Uterus (tissue), 4 donors: ENCODE measurements around the gene SF1. TPM values are rescaled to one million over a fixed set of nuclear protein-coding genes. Genes with fewer than 3 reads are reported as not detected.
A peak's percentile ranks its signal among the peaks of the same experiment; 100 is the strongest.

Experiments
- DNase-seq, 2 donors: peaks; one replicate each; pipeline ENCODE4 v3.0.0-alpha.2; 2019 to 2020
- H3K27ac ChIP-seq, 2 donors: fragments of 200-600 bp; sonication (generic); 1 replicate in 1 of 2; 2 replicates in 1 of 2; pipeline ENCODE4 v1.5.1; 2016 to 2018
- H3K27me3 ChIP-seq, 2 donors: fragments of 200-600 bp; sonication (generic); one replicate each; pipeline ENCODE4 v1.5.1; 2018 to 2019; ENCODE audit warnings: control low read depth in 1 of 2
- H3K36me3 ChIP-seq, 2 donors: fragments of 200-600 bp; sonication (generic); one replicate each; pipeline ENCODE4 v1.5.1; 2019; ENCODE audit warnings: control low read depth in 1 of 2
- H3K4me1 ChIP-seq, 2 donors: fragments of 200-600 bp; sonication (generic); one replicate each; pipeline ENCODE4 v1.5.1; 2018 to 2019; ENCODE audit warnings: control low read depth in 1 of 2
- H3K4me3 ChIP-seq, 2 donors: fragments of 200-600 bp; sonication (generic); 1 replicate in 1 of 2; 2 replicates in 1 of 2; pipeline ENCODE4 v1.5.1; 2018 to 2019; ENCODE audit warnings: mild to moderate bottlenecking in 1 of 2
- H3K9me3 ChIP-seq, 2 donors: fragments of 200-600 bp; sonication (generic); one replicate each; pipeline ENCODE4 v1.5.1; 2019; ENCODE audit warnings: control low read depth in 1 of 2
- CTCF ChIP-seq, 4 experiments: fragments of 200-600 bp in 2 of 4; fragments of 450-650 bp in 2 of 4; sonication (generic) in 2 of 4; IDR thresholded peaks; one replicate each; pipeline ENCODE4 v1.5.1; 2016 to 2019; ENCODE audit warnings: antibody characterized with exemption in 4 of 4, mild to moderate bottlenecking in 2 of 4, moderate library complexity in 1 of 4
- POLR2A ChIP-seq, 2 donors: fragments of 450-650 bp; IDR thresholded peaks; one replicate each; pipeline ENCODE4 v1.6.1; 2016; ENCODE audit warnings: antibody characterized with exemption in 2 of 2, mild to moderate bottlenecking in 1 of 2, moderate library complexity in 1 of 2
- intact Hi-C: fragments of 100-400 bp; cut with DNase I; formaldehyde crosslinking; loops from one replicate; pipeline ENCODE4 v1.15.1; 2023; ENCODE audit warnings: low total_unique reads
- total RNA-seq, 4 donors: library from RNA; depleted of rRNA in 3 of 4; stranded (reverse); fragments of >200 nt in 3 of 4; gene quantifications; one replicate each; pipeline versions ENCODE4 v1.1.0 to v1.2.4, GENCODE V29; 2014 to 2023
- donor health status: DM: yes; HTN: yes; CAD: no.

The SF1 gene
- total RNA-seq, 4 donors from 2014 or later, result 62.0 to 374 (median 219) TPM

DNA sequence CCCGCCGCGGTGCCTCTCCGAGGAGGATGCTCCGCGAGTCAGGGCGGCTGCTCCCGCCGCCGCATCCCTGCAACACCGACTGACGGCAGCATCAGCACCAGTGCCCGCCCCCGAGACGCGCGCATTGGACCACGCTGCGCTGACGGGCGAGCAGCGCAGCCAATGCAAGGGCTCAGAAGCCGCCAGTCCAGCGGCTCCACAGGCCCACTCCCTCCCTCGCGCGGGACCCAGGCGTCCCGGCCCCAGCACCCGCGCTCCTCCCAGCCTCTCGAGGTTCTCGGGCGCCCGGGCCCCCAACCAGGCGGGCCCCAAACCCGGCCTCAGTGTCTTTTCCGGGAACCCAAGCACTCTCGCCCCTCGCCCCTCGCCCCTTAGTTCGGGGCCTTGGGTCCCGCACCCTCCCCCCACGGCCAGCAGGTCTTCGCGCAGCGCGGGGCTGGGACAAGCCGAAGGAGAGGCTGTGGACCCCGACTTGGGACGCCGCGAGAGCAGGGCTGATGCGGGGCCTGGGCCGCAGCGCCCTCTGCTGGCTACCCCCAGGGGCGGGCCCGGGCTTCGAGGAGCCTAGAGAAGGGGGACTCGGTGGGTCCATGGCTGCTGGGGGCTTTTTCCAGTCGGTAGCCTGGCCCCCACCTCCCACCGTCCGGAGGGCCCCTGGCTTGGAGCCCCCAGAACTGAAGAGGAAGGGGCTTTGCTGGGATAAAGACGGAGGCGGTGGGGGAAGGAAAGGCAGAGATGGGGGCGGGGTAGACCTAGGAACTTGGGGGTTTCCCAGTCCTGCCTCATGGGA is 55.0 kb downstream of the SF1 start, which contains the start of gene NRXN2:
Gene NRXN2 (minus strand): TSS at position 81 of the 790 bp plus-strand sequence. CDS start 9,498 bp downstream, outside the sequence.
- Histone ChIP-seq H3K36me3 (no peaks in the 10 kb centered on the region), H3K27ac (peak within 1 kb of the TSS; percentile 52 to 74), H3K4me1 (no peaks in the 10 kb centered on the region), H3K4me3 (peak within 1 kb of the TSS; percentile 52 to 71), H3K27me3 (peaks cover 0 to 6% of the 10 kb centered on the region in 2 donors), H3K9me3 (no peaks in the 10 kb centered on the region)
- TF ChIP-seq POLR2A (IDR thresholded peaks at IDR 0.05), result no peak
- TF ChIP-seq CTCF (IDR thresholded peaks at IDR 0.05), result peak; percentile 86 to 99 (median 91)
- intact Hi-C loops, result no loop called here
- DNase-seq, result peak; percentile 76 to 87

- H3K4me3 ChIP-seq, result no peak overlapping the region
- no peak overlapping the region for H3K27ac ChIP-seq
- peaks cover 0 to 6% of the 10 kb centered on the region in 2 donors for H3K27me3 ChIP-seq
- DNase-seq, result no peak
- intact Hi-C loops, result no loop called here
- H3K4me1 ChIP-seq, result no peaks in the 10 kb centered on the region
- H3K36me3 ChIP-seq, result no peaks in the 10 kb centered on the region
- H3K9me3 ChIP-seq, result no peaks in the 10 kb centered on the region
- TF ChIP-seq CTCF (IDR thresholded peaks at IDR 0.05), result no peak
- no peak for TF ChIP-seq POLR2A (IDR thresholded peaks at IDR 0.05)
Measured at GRCh38 chr11:64722141-64723065, 55.9 kb downstream of the SF1 start.

GRCh38 chr11:64721359-64721699 is 57.0 kb downstream of the SF1 start:
- Histone ChIP-seq H3K27me3 (peaks cover 5 to 14% of the 10 kb centered on the region in 2 donors), H3K4me1 (no peaks in the 10 kb centered on the region), H3K4me3 (no peak overlapping the region), H3K9me3 (no peaks in the 10 kb centered on the region), H3K36me3 (no peaks in the 10 kb centered on the region), H3K27ac (no peak overlapping the region)
- TF ChIP-seq POLR2A (IDR thresholded peaks at IDR 0.05), result no peak
- TF ChIP-seq CTCF (IDR thresholded peaks at IDR 0.05), result no peak
- intact Hi-C loops, result no loop called here
- DNase-seq, result no peak

- Histone ChIP-seq H3K4me3 (no peak overlapping the region), H3K27me3 (peaks cover 8 to 17% of the 10 kb centered on the region in 2 donors), H3K9me3 (no peaks in the 10 kb centered on the region), H3K36me3 (no peaks in the 10 kb centered on the region), H3K27ac (no peak overlapping the region), H3K4me1 (no peaks in the 10 kb centered on the region)
- intact Hi-C loops, result no loop called here
- TF ChIP-seq CTCF (IDR thresholded peaks at IDR 0.05) (no peak), POLR2A (IDR thresholded peaks at IDR 0.05) (no peak)
- DNase-seq, result no peak
Measured at GRCh38 chr11:64720640-64721358, 57.5 kb downstream of the SF1 start.
